WTC11 (cell line): ENCODE data around the gene ACTMAP.

Experiments
- ZBTB21 ChIP-seq: sonication (generic); formaldehyde crosslinking; IDR thresholded peaks from 2 replicates; pipeline ENCODE4 v1.8.1; 2023; ENCODE audit warnings: mild to moderate bottlenecking, missing genetic modification reagents, borderline replicate concordance
- ZNF121 ChIP-seq: sonication (generic); formaldehyde crosslinking; IDR thresholded peaks from 2 replicates; pipeline ENCODE4 v1.8.0; 2023; ENCODE audit warnings: missing genetic modification reagents
- TF ChIP-seq, protein P1 (sequence below): fragments of 200-600 bp; IDR thresholded peaks from 2 replicates; pipeline ENCODE4 v1.8.0; 2022; ENCODE audit warnings: antibody characterized with exemption
- TF ChIP-seq, protein P2 (sequence below): sonication (generic); formaldehyde crosslinking; IDR thresholded peaks from 2 replicates; pipeline ENCODE4 v1.8.1; 2023; ENCODE audit warnings: mild to moderate bottlenecking, missing genetic modification reagents, moderate library complexity
- TF ChIP-seq, protein P3 (sequence below): sonication (generic); formaldehyde crosslinking; IDR thresholded peaks from 2 replicates; pipeline ENCODE4 v1.8.0; 2022; ENCODE audit warnings: mild to moderate bottlenecking, missing genetic modification reagents

DNA sequence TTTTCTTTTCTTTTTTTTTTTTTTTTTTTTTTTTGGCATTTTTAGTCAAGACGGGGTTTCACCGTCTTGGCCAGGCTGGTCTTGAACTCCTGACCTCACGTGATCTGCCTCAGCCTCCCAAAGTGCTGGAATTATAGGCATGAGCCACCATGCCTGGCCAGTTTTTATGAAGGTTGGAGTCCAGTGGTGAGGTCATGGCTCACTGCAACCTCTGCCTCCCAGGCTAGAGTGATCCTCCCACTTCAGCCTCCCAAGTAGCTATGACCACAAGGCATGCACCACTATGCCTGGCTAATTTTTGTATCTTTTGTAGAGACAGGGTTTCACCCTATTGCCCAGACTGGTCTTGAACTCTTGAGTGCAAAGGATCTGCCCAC is 5.0 kb upstream of the ACTMAP start:
- TF ChIP-seq, protein P1, sequence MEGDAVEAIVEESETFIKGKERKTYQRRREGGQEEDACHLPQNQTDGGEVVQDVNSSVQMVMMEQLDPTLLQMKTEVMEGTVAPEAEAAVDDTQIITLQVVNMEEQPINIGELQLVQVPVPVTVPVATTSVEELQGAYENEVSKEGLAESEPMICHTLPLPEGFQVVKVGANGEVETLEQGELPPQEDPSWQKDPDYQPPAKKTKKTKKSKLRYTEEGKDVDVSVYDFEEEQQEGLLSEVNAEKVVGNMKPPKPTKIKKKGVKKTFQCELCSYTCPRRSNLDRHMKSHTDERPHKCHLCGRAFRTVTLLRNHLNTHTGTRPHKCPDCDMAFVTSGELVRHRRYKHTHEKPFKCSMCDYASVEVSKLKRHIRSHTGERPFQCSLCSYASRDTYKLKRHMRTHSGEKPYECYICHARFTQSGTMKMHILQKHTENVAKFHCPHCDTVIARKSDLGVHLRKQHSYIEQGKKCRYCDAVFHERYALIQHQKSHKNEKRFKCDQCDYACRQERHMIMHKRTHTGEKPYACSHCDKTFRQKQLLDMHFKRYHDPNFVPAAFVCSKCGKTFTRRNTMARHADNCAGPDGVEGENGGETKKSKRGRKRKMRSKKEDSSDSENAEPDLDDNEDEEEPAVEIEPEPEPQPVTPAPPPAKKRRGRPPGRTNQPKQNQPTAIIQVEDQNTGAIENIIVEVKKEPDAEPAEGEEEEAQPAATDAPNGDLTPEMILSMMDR: no peak
- TF ChIP-seq, protein P2, sequence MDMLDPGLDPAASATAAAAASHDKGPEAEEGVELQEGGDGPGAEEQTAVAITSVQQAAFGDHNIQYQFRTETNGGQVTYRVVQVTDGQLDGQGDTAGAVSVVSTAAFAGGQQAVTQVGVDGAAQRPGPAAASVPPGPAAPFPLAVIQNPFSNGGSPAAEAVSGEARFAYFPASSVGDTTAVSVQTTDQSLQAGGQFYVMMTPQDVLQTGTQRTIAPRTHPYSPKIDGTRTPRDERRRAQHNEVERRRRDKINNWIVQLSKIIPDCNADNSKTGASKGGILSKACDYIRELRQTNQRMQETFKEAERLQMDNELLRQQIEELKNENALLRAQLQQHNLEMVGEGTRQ (CRISPR knock-in tag): no peak
- TF ChIP-seq, protein P3, sequence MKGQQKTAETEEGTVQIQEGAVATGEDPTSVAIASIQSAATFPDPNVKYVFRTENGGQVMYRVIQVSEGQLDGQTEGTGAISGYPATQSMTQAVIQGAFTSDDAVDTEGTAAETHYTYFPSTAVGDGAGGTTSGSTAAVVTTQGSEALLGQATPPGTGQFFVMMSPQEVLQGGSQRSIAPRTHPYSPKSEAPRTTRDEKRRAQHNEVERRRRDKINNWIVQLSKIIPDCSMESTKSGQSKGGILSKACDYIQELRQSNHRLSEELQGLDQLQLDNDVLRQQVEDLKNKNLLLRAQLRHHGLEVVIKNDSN (CRISPR knock-in tag): no peak
- no peak for TF ChIP-seq ZBTB21 (CRISPR knock-in tag)
- TF ChIP-seq ZNF121 (CRISPR knock-in tag): no peak
